Activated naive CD4-positive, alpha-beta T cell treated with Interleukin-2 at 50 U/mL for 16 hours (primary cell): ENCODE data around the gene KRT33B.

Source experiments
- DNase-seq: peaks from one replicate; pipeline ENCODE4 v3.0.0-alpha.2; 2020

KRT33B gene

GRCh38 chr17:41322903-41323895 lies 46.4 kb downstream of the KRT33B start:
- no peak for DNase-seq

- no peak for DNase-seq
Measured at GRCh38 chr17:41322094-41322902, 47.3 kb downstream of the KRT33B start.

GRCh38 chr17:41318231-41318630 lies 51.4 kb downstream of the KRT33B start:
- DNase-seq: no peak

GRCh38 chr17:41315814-41316445 lies 53.7 kb downstream of the KRT33B start:
- DNase-seq: no peak

GRCh38 chr17:41315204-41315794 lies 54.3 kb downstream of the KRT33B start, which contains the start of gene KRTAP17-1:
Gene KRTAP17-1, minus strand, starts transcription at chr17:41315710. Its CDS starts 60 bp downstream, at chr17:41315650.
- no peak for DNase-seq
